A549 (cell line): ENCODE data around the gene CD300C. TPM values are rescaled to one million over a fixed set of nuclear protein-coding genes. Genes with fewer than 3 reads are reported as not detected.
A peak's percentile ranks its signal among the peaks of the same experiment; 100 is the strongest.

ENCODE experiments used
- ATAC-seq, 2 experiments: fragments of 200-7000 bp in 1 of 2; fragments of >200 bp in 1 of 2; cut with Nextera tagmentation in 1 of 2; cut with Tn5 transposase in 1 of 2; 3 replicates each; pipeline versions ENCODE4 v1.8.0 to v1.9.1; 2018 to 2020; ENCODE audit warnings: mild to moderate bottlenecking in 1 of 2, moderate library complexity in 1 of 2
- CTCF ChIA-PET: fragments of 300-600 bp; sonication (Branson Sonifier 250); formaldehyde crosslinking; extraction: SDS; loops from one replicate; lab custom pipeline; 2021; ENCODE audit warnings: antibody characterized with exemption, inconsistent platforms; lab: Yijun Ruan, JAX
- POLR2A ChIA-PET: fragments of 350-600 bp; formaldehyde crosslinking; extraction: SDS; loops from one replicate; lab custom pipeline; 2021; ENCODE audit warnings: antibody characterized with exemption, inconsistent platforms; lab: Yijun Ruan, JAX
- DNase-seq, 2 experiments: peaks; one replicate each; pipeline versions ENCODE4 v3.0.0 to v3.0.0-alpha.2; 2011 to 2016; ENCODE audit warnings: low read depth in 1 of 2, low spot score in 1 of 2
- FAIRE-seq: peaks from 2 replicates; lab custom pipeline; 2011; peaks lifted over from hg19 to GRCh38; lab: Jason Lieb, UNC
- H3K27ac ChIP-seq, 2 experiments: fragments of >200 bp; sonication (Bioruptor Twin); formaldehyde crosslinking; 3 replicates each; pipeline ENCODE4 v1.5.1; 2016 to 2017
- H3K4me1 ChIP-seq: fragments of >200 bp; sonication (Bioruptor Twin); formaldehyde crosslinking; 3 replicates; pipeline ENCODE4 v1.6.1; 2016
- H3K4me2 ChIP-seq: fragments of >200 bp; sonication (Bioruptor Twin); formaldehyde crosslinking; 3 replicates; pipeline ENCODE4 v1.6.1; 2016
- H3K4me3 ChIP-seq: fragments of >200 bp; sonication (Bioruptor Twin); formaldehyde crosslinking; 3 replicates; pipeline ENCODE4 v1.5.1; 2016
- H3K9me3 ChIP-seq: fragments of >200 bp; sonication (Bioruptor Twin); formaldehyde crosslinking; 3 replicates; pipeline ENCODE4 v1.6.1; 2016
- CEBPB ChIP-seq, 2 experiments: fragments of >200 bp in 1 of 2; sonication (Bioruptor Twin) in 1 of 2; formaldehyde crosslinking in 1 of 2; IDR thresholded peaks; 2 replicates each; pipeline ENCODE4 v1.6.1; 2012 to 2016
- CHD2 ChIP-seq: fragments of 150-350 bp; IDR thresholded peaks from 2 replicates; pipeline ENCODE4 v1.6.1; 2014; ENCODE audit warnings: low read length; ENCODE audit not compliant: partially characterized antibody
- CHD4 ChIP-seq: fragments of 200-600 bp; sonication (generic); IDR thresholded peaks from 2 replicates; pipeline ENCODE4 v1.6.1; 2016; ENCODE audit warnings: antibody characterized with exemption, mild to moderate bottlenecking, borderline replicate concordance
- EHMT2 ChIP-seq: fragments of 200-600 bp; sonication (generic); IDR thresholded peaks from 2 replicates; pipeline ENCODE4 v1.6.1; 2016; ENCODE audit warnings: antibody characterized with exemption, low read depth, mild to moderate bottlenecking, moderate library complexity
- EP300 ChIP-seq, 2 experiments: fragments of >200 bp; sonication (Bioruptor Twin); formaldehyde crosslinking; IDR thresholded peaks; 2 replicates in 1 of 2; 3 replicates in 1 of 2; pipeline ENCODE4 v1.6.1; 2016 to 2017
- FOSB ChIP-seq: fragments of 250-450 bp; sonication (Bioruptor Pico); IDR thresholded peaks from 2 replicates; pipeline ENCODE4 v1.5.0; 2020; ENCODE audit warnings: mild to moderate bottlenecking, moderate library complexity
- FOSL2 ChIP-seq, 2 experiments: fragments of 450-650 bp in 1 of 2; fragments of >200 bp in 1 of 2; sonication (Bioruptor Twin) in 1 of 2; formaldehyde crosslinking; IDR thresholded peaks; 2 replicates each; pipeline versions ENCODE4 v1.5.0 to v1.6.1; 2016 to 2020; ENCODE audit warnings: mild to moderate bottlenecking in 1 of 2, moderate library complexity in 1 of 2
- GATA3 ChIP-seq: IDR thresholded peaks from 2 replicates; pipeline ENCODE4 v1.6.1; 2012; ENCODE audit warnings: borderline replicate concordance
- HEYL ChIP-seq: fragments of 250-450 bp; sonication (Bioruptor Pico); IDR thresholded peaks from 2 replicates; pipeline ENCODE4 v1.8.0; 2021; ENCODE audit warnings: mild to moderate bottlenecking, moderate library complexity
- HOXB13 ChIP-seq: fragments of 250-450 bp; sonication (Bioruptor Pico); IDR thresholded peaks from 2 replicates; pipeline ENCODE4 v1.5.0; 2020; ENCODE audit warnings: low read depth, mild to moderate bottlenecking, moderate library complexity
- JUN ChIP-seq, 2 experiments: fragments of >200 bp; sonication (Bioruptor Twin); formaldehyde crosslinking; IDR thresholded peaks; 2 replicates in 1 of 2; 3 replicates in 1 of 2; pipeline ENCODE4 v1.6.1; 2016 to 2017
- MAZ ChIP-seq: fragments of 150-350 bp; IDR thresholded peaks from 2 replicates; pipeline ENCODE4 v1.6.1; 2014; ENCODE audit warnings: antibody characterized with exemption, low read depth, low read length, borderline replicate concordance
- NFE2L2 ChIP-seq: fragments of 150-350 bp; conservative IDR thresholded peaks from 2 replicates; pipeline ENCODE4 v1.6.1; 2014; ENCODE audit warnings: low read length
- POLR2A ChIP-seq: IDR thresholded peaks from 2 replicates; pipeline ENCODE4 v1.6.1; 2012; ENCODE audit warnings: mild to moderate bottlenecking, low read length
- SREBF2 ChIP-seq: fragments of 450-650 bp; IDR thresholded peaks from 2 replicates; pipeline ENCODE4 v1.6.1; 2014; ENCODE audit warnings: mild to moderate bottlenecking, moderate library complexity
- USF2 ChIP-seq: fragments of 450-650 bp; IDR thresholded peaks from 2 replicates; pipeline ENCODE4 v1.6.1; 2014; ENCODE audit warnings: antibody characterized with exemption
- ZC3H11A ChIP-seq: fragments of 450-650 bp; IDR thresholded peaks from 2 replicates; pipeline ENCODE4 v1.6.1; 2014; ENCODE audit warnings: antibody characterized with exemption, mild to moderate bottlenecking
- WGBS: methylation state at CpG from one replicate; pipeline ENCODE4 v1.1.6; 2017; ENCODE audit errors: missing lambda C conversion rate; 5-methylcytosine and 5-hydroxymethylcytosine counted together
- polyA plus RNA-seq, 4 experiments: library from polyadenylated mRNA; depleted of rRNA in 3 of 4; stranded (reverse); fragments of >200 nt; fragmentation: RNase III in 1 of 4; extraction: RNeasy Plus Mini Kit Qiagen cat#74134 plus additional on column Dnase treatment in 1 of 4; gene quantifications; 2 replicates in 3 of 4; 3 replicates in 1 of 4; pipeline ENCODE4 v1.2.3, GENCODE V29; 2011 to 2017
- TF ChIP-seq, protein P1 (sequence below): fragments of 200-600 bp; sonication (generic); IDR thresholded peaks from 2 replicates; pipeline ENCODE4 v1.6.1; 2016; ENCODE audit warnings: antibody characterized with exemption, mild to moderate bottlenecking, moderate library complexity
- TF ChIP-seq, protein P2 (sequence below): IDR thresholded peaks from 2 replicates; pipeline ENCODE4 v1.6.1; 2012
- TF ChIP-seq, protein P3 (sequence below): fragments of 250-450 bp; sonication (Bioruptor Pico); IDR thresholded peaks from 2 replicates; pipeline ENCODE4 v1.5.0; 2021; ENCODE audit warnings: mild to moderate bottlenecking, moderate library complexity, borderline replicate concordance
- TF ChIP-seq, protein P4 (sequence below): fragments of >200 bp; sonication (Bioruptor Twin); formaldehyde crosslinking; IDR thresholded peaks from 3 replicates; pipeline ENCODE4 v1.6.1; 2016
- TF ChIP-seq, protein P5 (sequence below): fragments of 150-350 bp; IDR thresholded peaks from 2 replicates; pipeline ENCODE4 v1.6.1; 2014; ENCODE audit warnings: low read depth, mild to moderate bottlenecking, low read length

Gene CD300C
- polyA plus RNA-seq, 2 of the 4 experiments (the other 2 are of a cell fraction), result not detected

DNA sequence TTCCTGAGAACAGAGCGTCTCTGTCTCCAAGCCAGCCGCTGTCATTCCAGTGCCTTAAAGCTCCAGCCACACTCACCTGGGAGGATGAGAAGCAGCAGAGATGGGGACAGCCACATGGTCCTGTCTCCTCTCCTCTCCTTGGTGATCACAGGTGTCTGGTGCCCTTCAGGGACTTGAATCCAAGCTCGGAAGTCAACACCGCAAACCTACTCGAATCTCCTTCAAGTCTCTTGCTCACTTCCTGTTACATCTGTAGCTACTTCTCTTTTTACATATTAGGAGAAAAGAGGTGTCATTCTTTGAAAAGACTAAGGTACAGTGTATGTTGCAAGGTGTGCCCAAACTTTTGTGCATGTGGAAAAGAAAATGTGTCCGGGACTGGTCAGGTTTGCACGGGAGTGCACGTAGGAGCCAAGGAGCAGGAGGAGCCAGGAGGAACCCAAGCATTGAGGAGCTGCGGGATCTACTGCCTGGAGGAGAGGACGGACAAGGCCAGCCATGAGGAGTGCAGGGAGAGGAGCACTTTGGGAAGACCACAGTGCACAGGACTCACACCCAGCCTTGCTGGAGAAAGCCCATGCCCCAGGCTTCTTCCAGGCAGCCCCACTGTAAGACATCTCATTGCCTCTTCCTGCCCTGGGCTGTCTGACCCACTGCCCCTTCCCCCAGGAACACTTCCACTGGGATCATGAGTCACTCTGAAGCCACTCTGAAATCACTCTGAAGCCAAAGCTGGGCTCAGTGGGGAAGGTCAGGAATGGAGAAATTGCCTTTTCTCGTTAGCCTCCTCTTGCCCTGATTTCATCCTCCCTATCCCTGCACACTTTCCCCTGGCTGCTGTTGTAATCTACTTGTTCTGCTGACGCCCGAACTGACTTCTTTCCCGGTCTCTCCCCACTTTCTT, 46.4 kb upstream of the CD300C start, which contains the start of gene CD300LD:
Gene CD300LD (minus strand): TSS at position 197 of the 904 bp plus-strand sequence. CDS start 81 bp downstream, at position 116.
- ChIA-PET POLR2A (no interaction called here), CTCF (interaction anchor here (0.6 to 15.1 kb wide), 14 partner anchors 10 to 232 kb away, joined by 3 to 142 read pairs (median 3); partner anchors contain the start of gene CD300H)

GRCh38 chr17:74591503-74591902, 45.6 kb upstream of the CD300C start:
- Histone ChIP-seq H3K4me1 (0 out of 3 replicates have a peak, but pooled peaks cover 3% of the 10 kb centered on the region), H3K4me2 (no peak overlapping the region), H3K27ac (no peak overlapping the region), H3K4me3 (no peak overlapping the region), H3K9me3 (0 out of 3 replicates have a peak, but pooled peaks cover 3% of the 10 kb centered on the region)
- WGBS, result 5% methylated on average over 1 of the region's 1 CpG
- ATAC-seq (no peak), DNase-seq (no peak), FAIRE-seq (no peak)
- ChIA-PET POLR2A (no interaction called here), CTCF (interaction anchor here (0.7 to 15.1 kb wide), 11 partner anchors 7 to 232 kb away, joined by 3 to 142 read pairs (median 3); partner anchors contain the start of gene CD300H)
- TF ChIP-seq FOSB (no peak), NFE2L2 (no peak), ZC3H11A (no peak), EHMT2 (no peak), HEYL (CRISPR knock-in tag) (no peak), EP300 (IDR thresholded peaks at IDR 0.05) (no peak), MAZ (no peak)
- TF ChIP-seq, protein P1, sequence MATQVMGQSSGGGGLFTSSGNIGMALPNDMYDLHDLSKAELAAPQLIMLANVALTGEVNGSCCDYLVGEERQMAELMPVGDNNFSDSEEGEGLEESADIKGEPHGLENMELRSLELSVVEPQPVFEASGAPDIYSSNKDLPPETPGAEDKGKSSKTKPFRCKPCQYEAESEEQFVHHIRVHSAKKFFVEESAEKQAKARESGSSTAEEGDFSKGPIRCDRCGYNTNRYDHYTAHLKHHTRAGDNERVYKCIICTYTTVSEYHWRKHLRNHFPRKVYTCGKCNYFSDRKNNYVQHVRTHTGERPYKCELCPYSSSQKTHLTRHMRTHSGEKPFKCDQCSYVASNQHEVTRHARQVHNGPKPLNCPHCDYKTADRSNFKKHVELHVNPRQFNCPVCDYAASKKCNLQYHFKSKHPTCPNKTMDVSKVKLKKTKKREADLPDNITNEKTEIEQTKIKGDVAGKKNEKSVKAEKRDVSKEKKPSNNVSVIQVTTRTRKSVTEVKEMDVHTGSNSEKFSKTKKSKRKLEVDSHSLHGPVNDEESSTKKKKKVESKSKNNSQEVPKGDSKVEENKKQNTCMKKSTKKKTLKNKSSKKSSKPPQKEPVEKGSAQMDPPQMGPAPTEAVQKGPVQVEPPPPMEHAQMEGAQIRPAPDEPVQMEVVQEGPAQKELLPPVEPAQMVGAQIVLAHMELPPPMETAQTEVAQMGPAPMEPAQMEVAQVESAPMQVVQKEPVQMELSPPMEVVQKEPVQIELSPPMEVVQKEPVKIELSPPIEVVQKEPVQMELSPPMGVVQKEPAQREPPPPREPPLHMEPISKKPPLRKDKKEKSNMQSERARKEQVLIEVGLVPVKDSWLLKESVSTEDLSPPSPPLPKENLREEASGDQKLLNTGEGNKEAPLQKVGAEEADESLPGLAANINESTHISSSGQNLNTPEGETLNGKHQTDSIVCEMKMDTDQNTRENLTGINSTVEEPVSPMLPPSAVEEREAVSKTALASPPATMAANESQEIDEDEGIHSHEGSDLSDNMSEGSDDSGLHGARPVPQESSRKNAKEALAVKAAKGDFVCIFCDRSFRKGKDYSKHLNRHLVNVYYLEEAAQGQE, result no peak

More for the DNA sequence above, 46.4 kb upstream of the CD300C start, which contains the start of gene CD300LD:
- Histone ChIP-seq H3K9me3 (0 out of 3 replicates have a peak, but pooled peaks cover 3% of the 10 kb centered on the region), H3K4me3 (no peak within 1 kb of the TSS), H3K4me1 (0 out of 3 replicates have a peak, but pooled peaks cover 3% of the 10 kb centered on the region), H3K27ac (peak within 1 kb of the TSS in 1 of 2 experiments; percentile 47; a peak in 1 of 6 replicates), H3K4me2 (peak within 1 kb of the TSS; percentile 15; the same call in 1 of the 3 replicates)
- no peak for DNase-seq
- 32% methylated on average over 14 of the region's 14 CpGs for WGBS
- peak; percentile 62 to 79; a peak in 5 of 6 replicates for ATAC-seq
- no peak for TF ChIP-seq FOSL2 (IDR thresholded peaks at IDR 0.05)
- no peak for TF ChIP-seq FOSL2 (CRISPR knock-in tag; IDR thresholded peaks at IDR 0.05)
- TF ChIP-seq, protein P2, sequence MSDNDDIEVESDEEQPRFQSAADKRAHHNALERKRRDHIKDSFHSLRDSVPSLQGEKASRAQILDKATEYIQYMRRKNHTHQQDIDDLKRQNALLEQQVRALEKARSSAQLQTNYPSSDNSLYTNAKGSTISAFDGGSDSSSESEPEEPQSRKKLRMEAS, result no peak
- no peak for FAIRE-seq

GRCh38 chr17:74585711-74586110, 39.8 kb upstream of the CD300C start:
- ATAC-seq (no peak), FAIRE-seq (no peak), DNase-seq (no peak)
- WGBS, result 64% methylated on average over 5 of the region's 5 CpGs
- ChIA-PET POLR2A (no interaction called here), CTCF (no interaction called here)
- Histone ChIP-seq H3K4me2 (no peak overlapping the region), H3K9me3 (no peaks in the 10 kb centered on the region), H3K4me1 (no peaks in the 10 kb centered on the region), H3K4me3 (no peak overlapping the region), H3K27ac (no peak overlapping the region)
- TF ChIP-seq GATA3, result no peak
- no peak for TF ChIP-seq CEBPB (IDR thresholded peaks at IDR 0.05)
- no peak for TF ChIP-seq CHD4
- TF ChIP-seq JUN (IDR thresholded peaks at IDR 0.05), result no peak
- no peak for TF ChIP-seq EP300 (IDR thresholded peaks at IDR 0.05)
- TF ChIP-seq HOXB13 (CRISPR knock-in tag), result no peak
- no peak for TF ChIP-seq USF2
- TF ChIP-seq, protein P3, sequence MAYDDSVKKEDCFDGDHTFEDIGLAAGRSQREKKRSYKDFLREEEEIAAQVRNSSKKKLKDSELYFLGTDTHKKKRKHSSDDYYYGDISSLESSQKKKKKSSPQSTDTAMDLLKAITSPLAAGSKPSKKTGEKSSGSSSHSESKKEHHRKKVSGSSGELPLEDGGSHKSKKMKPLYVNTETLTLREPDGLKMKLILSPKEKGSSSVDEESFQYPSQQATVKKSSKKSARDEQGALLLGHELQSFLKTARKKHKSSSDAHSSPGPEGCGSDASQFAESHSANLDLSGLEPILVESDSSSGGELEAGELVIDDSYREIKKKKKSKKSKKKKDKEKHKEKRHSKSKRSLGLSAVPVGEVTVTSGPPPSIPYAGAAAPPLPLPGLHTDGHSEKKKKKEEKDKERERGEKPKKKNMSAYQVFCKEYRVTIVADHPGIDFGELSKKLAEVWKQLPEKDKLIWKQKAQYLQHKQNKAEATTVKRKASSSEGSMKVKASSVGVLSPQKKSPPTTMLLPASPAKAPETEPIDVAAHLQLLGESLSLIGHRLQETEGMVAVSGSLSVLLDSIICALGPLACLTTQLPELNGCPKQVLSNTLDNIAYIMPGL (CRISPR knock-in tag), result no peak
- TF ChIP-seq, protein P4, sequence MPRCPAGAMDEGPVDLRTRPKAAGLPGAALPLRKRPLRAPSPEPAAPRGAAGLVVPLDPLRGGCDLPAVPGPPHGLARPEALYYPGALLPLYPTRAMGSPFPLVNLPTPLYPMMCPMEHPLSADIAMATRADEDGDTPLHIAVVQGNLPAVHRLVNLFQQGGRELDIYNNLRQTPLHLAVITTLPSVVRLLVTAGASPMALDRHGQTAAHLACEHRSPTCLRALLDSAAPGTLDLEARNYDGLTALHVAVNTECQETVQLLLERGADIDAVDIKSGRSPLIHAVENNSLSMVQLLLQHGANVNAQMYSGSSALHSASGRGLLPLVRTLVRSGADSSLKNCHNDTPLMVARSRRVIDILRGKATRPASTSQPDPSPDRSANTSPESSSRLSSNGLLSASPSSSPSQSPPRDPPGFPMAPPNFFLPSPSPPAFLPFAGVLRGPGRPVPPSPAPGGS, result no peak
- no peak for TF ChIP-seq FOSL2 (IDR thresholded peaks at IDR 0.05)
- TF ChIP-seq FOSL2 (CRISPR knock-in tag; IDR thresholded peaks at IDR 0.05), result no peak
- TF ChIP-seq CHD2, result no peak
- TF ChIP-seq SREBF2, result no peak
- no peak for TF ChIP-seq EHMT2
- TF ChIP-seq, protein P5, sequence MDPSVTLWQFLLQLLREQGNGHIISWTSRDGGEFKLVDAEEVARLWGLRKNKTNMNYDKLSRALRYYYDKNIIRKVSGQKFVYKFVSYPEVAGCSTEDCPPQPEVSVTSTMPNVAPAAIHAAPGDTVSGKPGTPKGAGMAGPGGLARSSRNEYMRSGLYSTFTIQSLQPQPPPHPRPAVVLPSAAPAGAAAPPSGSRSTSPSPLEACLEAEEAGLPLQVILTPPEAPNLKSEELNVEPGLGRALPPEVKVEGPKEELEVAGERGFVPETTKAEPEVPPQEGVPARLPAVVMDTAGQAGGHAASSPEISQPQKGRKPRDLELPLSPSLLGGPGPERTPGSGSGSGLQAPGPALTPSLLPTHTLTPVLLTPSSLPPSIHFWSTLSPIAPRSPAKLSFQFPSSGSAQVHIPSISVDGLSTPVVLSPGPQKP, result no peak
- no peak for TF ChIP-seq POLR2A
